ENCODE results near the gene EXOC3L2. TPM values are rescaled to one million over a fixed set of nuclear protein-coding genes. Genes with fewer than 3 reads are reported as not detected.

The EXOC3L2 gene
- total RNA-seq, 1 experiment from 2014 or later, result not detected

DNA sequence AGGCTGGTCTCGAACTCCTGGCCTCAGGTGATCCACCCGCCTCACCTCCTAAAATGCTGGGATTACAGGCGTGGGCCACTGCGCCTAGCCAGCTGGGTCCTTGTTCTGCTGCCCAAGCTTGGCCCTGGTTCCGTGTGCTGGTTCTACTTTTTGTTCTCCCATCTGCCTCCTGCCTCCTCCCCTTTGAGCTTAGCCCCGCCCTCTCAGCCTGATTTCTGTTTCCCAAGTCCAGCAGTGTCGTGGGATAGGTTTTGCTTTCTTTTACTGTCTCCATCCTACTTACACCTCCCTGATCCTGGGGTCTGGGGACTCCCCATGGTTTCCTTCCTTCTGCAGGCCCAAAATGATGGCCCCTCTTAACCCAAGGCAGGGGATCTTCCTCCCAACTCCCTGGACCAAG is 64.3 kb downstream of the EXOC3L2 start:
- DNase-seq (ENCODE audit: low spot score), result no peak

DNA sequence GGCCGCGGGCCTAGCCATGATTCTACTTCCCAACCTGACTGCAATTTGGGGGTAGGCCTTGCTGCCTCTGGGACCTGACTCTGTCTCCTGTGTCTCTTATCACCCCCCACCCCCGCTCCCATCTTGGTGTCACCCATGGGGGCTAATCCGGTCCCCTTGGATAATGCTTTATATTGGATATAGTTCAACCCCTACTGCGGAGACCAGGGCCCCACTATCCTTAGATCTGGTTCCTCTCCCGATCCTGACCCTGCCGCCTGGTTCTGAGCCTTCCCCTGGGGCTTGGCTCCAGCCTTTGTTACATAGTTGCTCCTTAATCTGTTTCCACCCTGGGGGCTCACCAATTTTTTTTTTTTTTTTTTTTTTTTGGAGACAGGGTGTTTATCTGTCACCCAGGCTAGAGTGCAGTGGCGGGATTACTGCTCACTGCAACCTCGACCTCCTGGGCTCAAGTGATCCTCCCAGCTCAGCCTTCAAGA is 65.3 kb downstream of the EXOC3L2 start:
- DNase-seq (ENCODE audit: low spot score), result no peak

DNA sequence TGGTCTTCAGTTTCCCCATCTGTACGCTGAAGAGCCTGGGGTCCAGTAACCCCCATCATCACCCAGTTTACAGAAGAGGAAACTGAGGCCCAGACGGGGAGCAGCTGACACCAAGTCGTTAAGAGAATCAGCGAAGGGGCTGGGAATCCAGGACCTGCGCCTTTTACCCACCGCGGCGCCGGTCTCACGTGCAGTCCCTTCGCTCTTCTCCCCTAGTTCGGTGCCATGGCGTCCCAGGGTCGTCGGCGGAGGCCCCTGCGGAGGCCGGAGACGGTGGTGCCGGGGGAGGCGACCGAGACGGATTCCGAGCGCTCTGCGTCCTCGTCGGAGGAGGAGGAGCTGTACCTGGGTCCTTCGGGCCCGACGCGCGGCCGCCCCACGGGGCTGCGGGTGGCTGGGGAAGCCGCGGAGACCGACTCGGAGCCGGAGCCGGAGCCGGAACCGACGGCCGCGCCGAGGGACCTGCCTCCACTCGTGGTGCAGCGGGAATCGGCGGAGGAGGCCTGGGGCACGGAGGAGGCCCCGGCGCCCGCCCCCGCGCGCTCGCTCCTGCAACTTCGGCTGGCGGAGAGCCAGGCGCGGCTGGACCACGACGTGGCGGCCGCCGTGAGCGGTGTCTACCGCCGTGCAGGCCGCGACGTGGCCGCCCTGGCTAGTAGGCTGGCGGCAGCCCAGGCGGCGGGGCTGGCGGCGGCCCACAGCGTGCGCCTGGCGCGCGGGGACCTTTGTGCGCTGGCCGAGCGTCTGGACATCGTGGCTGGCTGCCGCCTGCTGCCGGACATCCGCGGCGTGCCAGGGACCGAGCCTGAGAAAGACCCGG is 65.9 kb downstream of the EXOC3L2 start:
- DNase-seq (ENCODE audit: low spot score), result no peak

DNA sequence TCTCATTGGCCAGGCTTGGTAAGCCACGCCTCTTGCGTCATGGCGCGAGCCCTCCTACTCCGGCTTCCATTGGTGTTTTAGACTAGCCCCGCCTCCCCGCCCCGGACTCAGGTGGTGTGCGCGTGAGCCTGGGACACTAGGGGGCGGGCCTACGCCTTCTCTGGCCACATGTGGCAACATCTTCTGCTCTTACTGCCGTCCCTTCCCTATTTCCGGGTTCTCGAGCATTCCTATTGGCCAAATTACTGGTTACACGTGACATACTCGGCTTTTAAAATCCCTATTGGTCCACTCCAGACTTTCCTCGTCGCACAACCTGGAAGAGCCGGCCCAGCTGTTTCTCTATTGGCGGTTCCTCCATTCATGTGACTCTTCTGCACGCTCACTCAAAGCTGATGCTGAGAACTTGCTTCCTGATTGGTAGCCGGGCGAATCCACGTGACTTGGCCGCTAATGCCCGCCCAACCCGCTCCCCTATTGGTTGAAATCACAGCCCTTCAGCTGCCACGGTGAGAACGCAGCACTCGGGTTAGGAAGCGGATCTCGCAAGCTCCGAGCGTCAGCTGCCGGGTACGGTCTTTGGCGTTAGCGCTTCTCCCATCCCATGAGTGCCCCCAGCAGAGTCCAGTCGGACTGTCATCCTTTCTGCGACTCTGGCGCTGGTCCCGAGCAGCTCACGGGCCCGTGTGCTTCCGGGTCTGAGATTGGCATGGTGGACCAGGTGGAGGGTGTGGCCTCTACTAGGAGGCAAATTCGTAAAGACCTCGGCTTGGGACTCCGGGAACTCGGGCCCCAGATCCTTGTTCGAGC is 66.7 kb downstream of the EXOC3L2 start, which contains the start of gene BLOC1S3:
Gene BLOC1S3 (plus strand): TSS at position 523 of the 810 bp plus-strand sequence. CDS start 513 bp downstream, outside the sequence.
- DNase-seq (ENCODE audit: low spot score), result peak; percentile 98

DNA sequence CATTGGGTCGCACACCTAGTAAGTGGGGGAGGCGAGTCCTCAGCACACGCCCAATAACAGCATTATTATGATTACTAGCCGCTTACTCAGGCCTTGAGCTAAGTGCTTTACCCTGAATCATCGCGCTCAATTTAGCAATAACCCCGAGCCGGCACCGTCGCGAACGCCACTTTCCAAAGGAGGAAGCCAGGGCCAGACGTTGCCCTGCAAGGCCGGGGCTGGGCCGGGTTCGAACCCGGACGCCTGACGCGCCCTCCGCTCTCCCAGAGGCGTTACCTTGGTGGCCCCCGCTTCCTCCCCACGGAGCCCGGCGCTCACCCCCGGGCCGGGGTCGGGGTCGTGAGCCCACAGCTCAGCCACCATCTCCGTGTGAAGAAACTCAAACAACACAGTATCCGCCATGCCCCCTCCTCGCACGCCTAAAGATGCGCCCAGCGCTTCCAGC is 67.4 kb downstream of the EXOC3L2 start, which contains the start of gene TRAPPC6A:
Gene TRAPPC6A (minus strand): TSS at position 421 of the 445 bp plus-strand sequence. CDS start 19 bp downstream, at position 402.
- no peak for DNase-seq (ENCODE audit: low spot score)

DNA sequence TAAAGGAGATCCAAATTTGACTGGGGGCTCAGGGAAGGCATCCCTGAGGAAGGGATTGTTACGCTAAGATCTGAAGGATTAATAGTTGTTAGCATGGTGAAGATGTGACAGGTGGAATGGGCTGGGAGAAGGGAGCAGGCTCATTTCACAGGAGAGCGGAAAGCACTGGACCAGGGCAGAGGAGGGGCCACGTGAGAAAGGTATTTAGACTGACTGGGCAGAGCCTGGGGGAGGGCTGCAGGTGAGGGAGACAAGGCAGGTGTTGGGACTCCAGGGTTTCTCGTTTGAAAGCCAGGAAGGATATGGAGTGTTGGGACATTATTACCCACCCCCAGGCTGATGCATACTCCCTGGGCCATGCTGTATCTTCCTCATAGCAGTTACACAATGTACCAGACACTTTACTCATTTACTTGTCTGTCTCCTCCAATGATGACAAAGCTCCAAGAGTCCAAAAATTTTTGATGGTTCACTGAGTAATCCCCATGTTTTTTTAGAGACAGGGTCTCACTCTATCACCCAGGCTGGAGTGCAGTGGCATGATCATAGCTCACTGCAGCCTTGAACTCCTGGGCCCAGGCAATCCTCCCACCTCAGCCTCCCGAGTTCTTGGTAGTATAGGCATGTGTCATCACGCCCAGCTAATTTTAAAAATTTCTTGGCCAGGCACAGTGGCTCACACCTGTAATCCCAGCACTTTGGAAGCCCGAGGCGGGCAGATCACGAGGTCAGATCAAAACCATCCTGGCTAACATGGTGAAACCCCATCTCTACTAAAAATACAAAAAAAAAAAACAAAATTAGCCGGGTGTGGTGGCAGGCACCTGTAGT is 69.5 kb downstream of the EXOC3L2 start:
- no peak for DNase-seq (ENCODE audit: low spot score)

DNA sequence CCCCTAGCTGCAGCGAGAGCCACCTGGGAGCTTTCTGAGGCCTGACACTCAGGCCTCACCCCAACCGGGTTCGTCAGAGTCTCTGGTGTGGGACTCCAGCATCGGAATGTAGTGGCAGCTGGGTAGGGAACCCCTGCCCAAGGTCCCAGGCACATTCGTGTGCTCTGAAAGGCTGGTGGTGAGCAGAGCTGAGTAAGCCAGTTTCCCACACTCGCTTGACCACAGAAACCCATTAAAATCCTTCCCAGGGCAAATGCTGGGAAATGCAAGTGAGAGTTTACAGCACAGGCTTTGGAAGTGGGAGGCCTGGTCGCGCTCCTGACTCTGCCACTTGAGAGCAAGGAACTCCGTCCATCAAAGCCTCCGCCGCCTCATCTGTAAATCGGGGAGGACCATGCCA is 71.4 kb downstream of the EXOC3L2 start:
- peak; percentile 26 for DNase-seq (ENCODE audit: low spot score)

DNA sequence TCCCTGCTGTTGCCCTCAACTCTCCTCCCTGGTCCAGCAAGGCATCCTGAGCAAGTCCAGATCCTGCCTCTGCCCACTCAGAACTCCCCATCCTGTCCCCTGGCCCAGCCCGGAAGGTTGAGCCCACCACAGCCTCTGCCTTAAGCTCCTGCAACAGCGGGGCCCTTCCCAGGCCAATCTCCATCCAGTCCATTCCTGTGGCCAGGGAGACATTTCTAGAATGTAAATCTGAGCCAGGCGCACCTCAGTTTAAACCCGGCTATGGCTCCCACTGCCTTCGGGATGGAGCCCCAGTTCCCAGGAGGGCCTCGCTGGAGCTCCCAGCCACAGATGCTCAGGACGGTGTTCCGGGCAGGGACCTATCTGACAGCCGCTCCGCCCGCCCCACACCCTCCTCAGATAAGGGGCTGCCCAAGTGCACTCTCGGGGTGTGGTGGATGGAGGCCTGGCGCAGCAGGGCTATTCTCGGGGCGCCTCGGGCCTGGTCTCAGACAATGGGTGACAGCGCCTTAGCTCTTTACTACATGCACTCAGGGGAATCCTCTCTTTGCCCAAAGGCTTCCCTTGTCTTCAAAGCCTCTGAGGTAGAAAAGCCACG is 72.5 kb downstream of the EXOC3L2 start:
- no peak for DNase-seq (ENCODE audit: low spot score)

DNA sequence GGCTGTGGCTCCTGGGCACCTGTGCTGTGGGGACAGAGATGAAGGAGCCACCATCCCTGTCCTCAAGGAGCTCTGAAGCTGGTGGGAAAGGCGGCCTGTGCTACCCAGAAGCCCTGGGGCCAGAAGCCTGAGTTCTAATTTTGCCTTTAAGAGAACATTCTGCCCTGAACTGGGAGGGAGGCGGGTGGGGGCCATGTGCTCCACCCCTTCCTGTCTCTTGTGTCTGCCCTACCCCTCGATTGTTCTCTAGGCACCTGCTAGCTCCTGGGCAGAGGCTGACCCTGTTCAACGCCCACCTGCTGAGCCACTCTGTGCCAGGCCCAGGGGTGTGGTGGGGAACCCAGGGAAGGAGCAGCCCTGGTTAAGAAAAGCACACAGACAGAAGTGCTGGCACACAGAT is 73.0 kb downstream of the EXOC3L2 start:
- no peak for DNase-seq (ENCODE audit: low spot score)

DNA sequence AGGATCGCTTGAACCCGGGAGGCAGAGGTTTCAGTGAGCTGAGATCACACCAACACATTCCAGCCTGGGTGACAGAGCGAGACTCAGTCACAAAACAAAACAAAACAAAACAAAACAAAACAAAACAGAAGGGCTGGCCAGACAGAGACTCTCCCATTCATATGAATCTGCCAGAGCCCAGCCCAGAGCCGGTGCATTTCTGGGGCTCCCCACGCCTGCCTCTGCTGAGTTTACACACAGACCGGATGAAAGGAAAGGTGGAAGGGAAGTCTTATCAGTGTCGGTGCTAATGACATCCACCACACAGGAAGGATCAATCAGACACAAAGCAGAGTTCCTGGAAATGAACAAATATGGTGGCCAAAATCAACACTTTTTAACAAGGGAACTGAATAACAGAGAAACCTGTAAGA is 74.0 kb downstream of the EXOC3L2 start:
- DNase-seq (ENCODE audit: low spot score), result no peak

DNA sequence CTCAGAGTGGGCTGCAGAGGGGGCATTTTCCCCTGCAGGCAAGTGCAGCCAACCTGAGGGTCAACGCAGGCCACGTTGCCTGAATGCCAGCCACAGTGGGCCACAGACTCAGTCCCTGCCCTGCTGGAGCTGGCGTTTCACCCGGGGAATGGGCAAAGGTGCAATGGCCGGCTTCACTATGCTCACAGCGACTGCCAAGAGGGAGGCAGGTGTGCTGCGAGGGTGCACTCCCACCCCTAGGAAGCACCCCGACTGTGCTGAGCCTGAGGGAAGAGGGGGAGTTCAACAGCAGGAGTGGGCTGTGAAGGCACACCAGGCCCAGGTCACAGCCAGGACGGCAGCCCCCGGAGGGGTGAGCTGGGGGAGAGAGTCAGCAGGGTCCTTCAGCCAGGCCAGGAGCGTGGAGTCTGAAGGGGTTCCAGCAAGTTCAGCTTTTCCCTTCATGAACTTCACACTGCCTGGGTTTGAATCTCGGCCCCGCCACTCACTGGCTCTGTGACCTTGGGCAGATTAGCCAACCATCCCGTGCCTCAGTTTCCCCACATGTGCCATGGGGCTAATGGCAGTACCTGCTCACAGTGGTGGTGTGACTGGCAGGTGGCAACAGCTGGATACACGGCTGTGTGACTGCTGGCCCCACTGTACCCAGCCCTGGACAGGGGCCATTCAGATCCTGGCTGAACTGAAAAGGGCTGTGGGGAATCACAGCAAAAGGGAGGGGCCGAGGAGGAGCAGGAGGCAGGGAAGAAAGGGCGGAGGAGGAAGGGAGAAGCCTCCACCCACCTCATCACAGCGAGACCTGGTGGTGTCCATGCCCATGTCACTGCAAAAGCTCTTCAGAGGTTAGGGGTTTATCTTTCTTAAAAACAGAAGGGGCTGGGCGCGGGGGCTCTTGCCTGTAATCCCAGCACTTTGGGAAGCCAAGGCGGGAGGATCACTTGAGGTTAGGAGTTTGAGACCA is 74.8 kb downstream of the EXOC3L2 start:
- no peak for DNase-seq (ENCODE audit: low spot score)

DNA sequence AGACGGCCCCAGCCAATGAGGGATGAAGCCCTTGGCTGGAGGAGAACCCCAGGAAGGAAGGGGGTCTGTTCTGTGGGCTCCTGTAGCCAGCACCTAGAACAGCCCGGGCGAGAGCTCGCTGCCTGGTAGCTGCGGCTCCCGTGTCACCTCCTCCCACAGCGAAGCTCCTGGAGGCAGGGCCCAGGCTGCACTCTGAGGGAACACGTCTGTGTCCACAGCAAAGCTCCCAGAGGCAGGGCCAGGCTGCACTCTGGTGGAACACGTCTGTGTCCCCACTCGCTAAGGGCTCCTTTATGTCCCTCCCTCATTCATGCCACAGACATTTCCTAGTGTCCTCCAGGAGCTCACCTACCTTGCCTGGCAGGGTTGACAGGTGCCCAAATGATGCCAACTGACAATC is 75.6 kb downstream of the EXOC3L2 start:
- DNase-seq (ENCODE audit: low spot score), result no peak

DNA sequence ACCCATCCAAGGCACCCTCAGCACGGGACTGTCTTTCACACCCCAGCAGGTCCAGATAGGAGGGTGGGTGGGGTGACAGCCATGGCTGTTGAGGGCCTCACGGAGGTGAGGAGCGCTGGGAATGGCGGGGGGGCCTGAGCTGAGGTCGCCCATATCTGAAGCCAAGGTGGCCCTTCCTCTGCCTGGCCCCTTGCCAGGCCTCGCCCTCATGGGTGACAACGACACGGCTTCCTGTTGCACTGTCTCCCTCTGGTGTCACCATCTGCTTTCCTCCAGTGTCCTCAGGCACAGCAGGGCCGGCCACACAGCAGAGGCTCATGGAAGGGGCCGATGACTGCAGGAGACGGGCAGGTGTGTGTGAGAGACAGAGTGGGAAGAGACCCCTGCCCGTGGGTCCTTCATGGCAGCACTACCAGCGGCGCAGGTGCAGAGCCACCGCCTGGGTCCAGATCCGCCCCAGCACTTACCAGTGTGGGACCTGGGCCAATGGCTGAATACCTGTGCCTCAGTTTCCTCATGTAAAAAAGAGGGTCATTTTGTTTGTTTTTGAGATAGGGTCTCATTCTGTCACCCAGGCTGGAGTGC is 76.3 kb downstream of the EXOC3L2 start:
- no peak for DNase-seq (ENCODE audit: low spot score)

DNA sequence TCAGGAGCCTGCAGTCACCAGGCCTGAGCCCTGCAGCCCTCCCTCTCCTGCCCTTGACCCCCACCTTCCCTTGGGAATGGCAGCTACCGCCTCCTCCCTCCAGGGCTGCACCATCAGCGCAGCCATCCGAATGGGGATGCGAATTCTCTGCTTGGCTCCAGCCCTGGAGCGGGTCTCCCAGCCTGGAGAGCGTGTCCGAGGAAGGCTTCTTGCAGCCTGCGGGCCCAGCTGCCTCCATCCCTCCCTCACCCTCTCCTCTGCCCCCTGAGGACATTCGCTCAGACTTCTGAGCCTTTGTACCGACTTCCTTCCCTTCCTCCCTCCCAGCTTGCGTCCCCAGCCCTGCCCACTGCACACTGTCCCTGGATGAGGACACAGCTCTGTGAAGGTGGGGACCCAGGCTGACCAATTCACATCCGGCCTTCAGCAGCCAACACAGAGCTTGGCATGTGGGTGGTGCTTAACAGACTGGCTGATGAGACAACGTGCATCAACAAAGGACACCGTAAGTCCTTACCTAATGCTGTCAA is 78.4 kb downstream of the EXOC3L2 start:
- no peak for DNase-seq (ENCODE audit: low spot score)

DNA sequence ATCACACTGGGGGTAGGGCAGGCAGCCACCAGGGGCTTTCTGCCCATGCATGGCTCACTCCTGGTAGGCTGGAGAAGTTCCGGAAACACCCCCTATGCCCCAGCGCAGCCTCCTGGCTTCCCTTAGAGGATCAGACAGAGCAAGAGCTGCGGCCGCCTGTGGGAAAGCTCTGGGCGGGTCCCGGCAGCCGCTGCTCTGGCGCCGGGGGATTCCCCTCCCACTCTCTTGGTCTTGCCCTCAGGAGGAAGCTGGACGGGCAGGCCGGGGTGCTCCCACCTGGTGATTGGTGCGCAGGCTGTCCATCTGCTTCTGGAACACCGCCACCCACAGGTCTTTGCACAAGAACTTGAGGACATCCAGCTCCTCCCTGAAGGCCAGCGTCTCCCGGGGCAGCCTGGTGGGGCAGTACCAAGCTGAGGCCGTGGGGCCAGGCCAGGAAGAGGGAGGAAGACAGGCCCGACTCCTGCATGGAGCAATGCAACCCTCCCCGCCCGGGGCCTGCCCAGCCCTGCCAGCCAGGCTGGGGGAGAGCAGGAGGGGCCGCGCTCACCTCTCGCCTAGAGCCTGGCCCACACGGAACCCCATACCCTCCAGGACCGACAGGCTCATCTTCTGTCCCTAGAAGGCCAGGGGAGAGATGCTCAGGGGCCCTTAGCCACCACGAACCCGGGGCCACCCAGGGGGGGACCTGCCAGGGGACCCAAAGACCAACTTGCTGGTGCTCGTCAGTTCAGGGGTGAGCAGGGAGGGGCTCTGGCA is 80.5 kb downstream of the EXOC3L2 start:
- DNase-seq (ENCODE audit: low spot score), result peak; percentile 22

DNA sequence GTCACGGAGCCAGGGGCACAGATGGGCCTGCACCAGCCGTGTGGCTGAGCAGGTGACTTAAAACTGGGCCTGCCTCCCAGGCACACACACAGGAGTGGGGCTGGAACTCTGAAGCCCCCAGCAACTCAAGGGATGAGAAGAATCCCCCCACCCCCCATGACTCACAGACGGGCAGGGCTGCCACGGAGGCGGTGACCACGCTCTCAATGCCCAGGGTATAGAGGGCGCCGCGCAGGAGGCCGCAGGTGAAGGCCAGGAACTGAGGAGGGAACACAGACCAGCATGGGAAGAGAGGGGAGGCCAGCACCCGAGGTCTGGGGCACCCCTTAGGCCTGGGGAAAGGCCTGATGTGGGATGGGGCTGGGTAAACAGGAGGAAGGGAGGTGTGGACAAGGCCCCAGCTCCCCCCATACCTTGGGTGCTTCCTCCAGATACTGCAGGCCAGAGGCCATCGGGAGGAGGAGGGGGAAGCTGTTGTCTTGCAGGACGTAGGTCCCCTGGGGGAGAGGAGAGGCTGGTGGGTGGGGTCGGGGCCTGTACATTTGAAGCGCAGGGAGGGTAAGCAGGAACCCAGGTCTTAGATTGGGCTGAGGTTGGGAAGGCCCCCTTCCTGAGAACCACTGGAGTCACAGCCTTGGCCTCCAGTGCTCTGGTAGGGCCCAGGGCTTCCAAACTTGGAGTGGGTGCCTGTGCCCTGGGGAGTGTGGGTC is 81.3 kb downstream of the EXOC3L2 start:
- DNase-seq (ENCODE audit: low spot score), result no peak

DNA sequence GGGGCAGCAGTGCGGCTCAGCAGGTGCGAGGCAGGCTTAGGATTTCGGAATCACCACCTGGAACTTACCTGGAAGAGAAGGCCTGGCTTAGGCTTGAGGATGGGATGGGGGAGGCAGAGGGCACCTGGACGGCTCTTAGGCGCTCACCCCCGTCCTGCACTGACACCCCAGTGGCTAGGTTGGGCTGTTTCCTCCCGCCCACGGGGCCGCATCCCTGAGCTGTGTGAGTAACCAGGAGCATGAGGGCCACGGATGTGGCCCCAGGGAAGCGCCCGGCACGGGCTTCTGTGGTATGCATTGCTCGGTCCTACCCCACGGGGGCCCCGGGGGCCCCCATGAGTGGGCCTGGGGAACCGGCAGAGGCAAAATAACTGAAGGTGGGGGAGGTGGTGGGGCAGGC is 82.1 kb downstream of the EXOC3L2 start:
- no peak for DNase-seq (ENCODE audit: low spot score)

DNA sequence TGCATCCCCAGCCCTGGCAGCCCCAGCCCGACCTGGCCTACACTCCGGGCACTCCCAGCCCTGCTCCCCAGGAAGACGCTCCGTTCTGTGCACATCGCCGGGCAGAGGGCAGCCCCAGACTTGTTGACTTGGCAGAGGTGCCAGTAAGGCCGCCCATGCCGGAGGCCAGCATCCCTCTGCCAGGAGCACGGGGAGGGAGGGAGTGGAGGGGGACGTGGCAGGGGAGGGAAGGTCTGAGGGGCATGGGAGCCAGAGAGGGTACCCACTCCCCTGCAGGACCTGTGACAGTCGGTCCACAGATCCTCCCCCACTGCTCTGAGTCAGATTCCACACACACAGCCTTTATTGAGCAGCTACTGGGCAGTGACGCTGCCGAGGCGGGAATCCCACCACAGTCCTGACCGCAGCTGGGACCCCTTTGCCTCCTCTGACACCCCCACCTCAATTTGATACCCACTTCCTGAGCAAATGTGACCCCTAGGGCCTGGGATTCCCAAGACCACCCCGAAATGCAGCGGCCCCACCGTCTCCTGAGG is 82.5 kb downstream of the EXOC3L2 start:
- DNase-seq (ENCODE audit: low spot score), result no peak
